ENCODE results near the gene PNPLA5. TPM values are rescaled to one million over a fixed set of nuclear protein-coding genes. Genes with fewer than 3 reads are reported as not detected.

Gene PNPLA5
- total and polyA plus RNA-seq, 2 of the 13 experiments (the other 11 are each of a cell fraction or from before 2014, with no cell fraction given), result not detected

DNA sequence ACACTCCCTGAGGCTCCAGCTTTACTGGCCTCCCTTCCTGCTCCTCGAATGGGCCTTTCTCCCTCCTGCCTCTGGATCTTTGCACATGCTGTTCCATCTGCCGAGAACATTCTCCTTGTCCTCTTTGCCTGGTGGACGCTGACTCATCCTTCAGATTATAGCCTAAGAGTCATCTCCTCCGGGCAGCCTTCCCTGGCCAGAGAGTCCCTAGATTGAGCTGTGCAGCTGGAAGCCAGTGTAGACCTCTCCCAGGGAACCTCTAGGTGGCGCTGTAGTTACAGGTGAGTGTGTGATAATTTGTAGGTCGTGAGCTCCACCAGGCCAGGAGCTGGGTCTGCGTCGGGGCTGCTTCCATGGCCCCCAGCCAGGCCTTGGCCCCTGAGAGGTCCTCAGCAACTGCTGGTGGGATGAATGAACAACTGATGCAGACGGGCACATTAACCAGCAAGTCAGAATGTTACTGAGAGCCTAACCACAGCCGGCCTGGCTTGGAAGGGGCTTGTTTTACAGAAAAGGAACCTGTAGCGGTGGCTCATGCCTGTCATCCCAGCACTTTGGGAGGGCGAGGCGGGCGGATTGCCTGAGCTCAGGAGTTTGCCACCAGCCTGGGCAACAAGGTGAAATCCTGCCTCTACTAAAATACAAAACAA, 8.7 kb downstream of the PNPLA5 start (continued):
- peak; percentile 52; the same call in 1 of the 2 replicates for TF ChIP-seq SMC3 (IDR thresholded peaks at IDR 0.05; ENCODE audit: low read length)
- no peak for TF ChIP-seq HOXD1 (CRISPR knock-in tag; IDR thresholded peaks at IDR 0.05)
- TF ChIP-seq CREB1 (IDR thresholded peaks at IDR 0.05), result no peak
- no peak for TF ChIP-seq CREB1 (CRISPR knock-in tag; IDR thresholded peaks at IDR 0.05)
- TF ChIP-seq JUNB (CRISPR knock-in tag; IDR thresholded peaks at IDR 0.05; ENCODE audit: borderline replicate concordance), result no peak
- TF ChIP-seq ZNF333 (CRISPR knock-in tag; IDR thresholded peaks at IDR 0.05; ENCODE audit: borderline replicate concordance), result no peak
- TF ChIP-seq ZNF224 (CRISPR knock-in tag; IDR thresholded peaks at IDR 0.05), result no peak
- TF ChIP-seq TMF1 (CRISPR knock-in tag; IDR thresholded peaks at IDR 0.05; ENCODE audit: low read depth), result no peak
- TF ChIP-seq XRCC5 (optimal IDR thresholded peaks at IDR 0.05; ENCODE audit: low read length), result peak; percentile 82
- no peak for TF ChIP-seq ZNF329 (CRISPR knock-in tag; IDR thresholded peaks at IDR 0.05; ENCODE audit: low read depth)
- TF ChIP-seq, protein P1, sequence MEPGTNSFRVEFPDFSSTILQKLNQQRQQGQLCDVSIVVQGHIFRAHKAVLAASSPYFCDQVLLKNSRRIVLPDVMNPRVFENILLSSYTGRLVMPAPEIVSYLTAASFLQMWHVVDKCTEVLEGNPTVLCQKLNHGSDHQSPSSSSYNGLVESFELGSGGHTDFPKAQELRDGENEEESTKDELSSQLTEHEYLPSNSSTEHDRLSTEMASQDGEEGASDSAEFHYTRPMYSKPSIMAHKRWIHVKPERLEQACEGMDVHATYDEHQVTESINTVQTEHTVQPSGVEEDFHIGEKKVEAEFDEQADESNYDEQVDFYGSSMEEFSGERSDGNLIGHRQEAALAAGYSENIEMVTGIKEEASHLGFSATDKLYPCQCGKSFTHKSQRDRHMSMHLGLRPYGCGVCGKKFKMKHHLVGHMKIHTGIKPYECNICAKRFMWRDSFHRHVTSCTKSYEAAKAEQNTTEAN (CRISPR knock-in tag; conservative IDR thresholded peaks at IDR 0.05), result no peak
- TF ChIP-seq ZC3H4 (CRISPR knock-in tag; IDR thresholded peaks at IDR 0.05; ENCODE audit: borderline replicate concordance), result no peak
- TF ChIP-seq PHF5A (CRISPR knock-in tag; IDR thresholded peaks at IDR 0.05; ENCODE audit: low read depth, unreplicated experiment), result no peak
- TF ChIP-seq RELA (CRISPR knock-in tag; IDR thresholded peaks at IDR 0.05), result no peak
- TF ChIP-seq FOSL2 (CRISPR knock-in tag; IDR thresholded peaks at IDR 0.05), result peak; percentile 48
- TF ChIP-seq KAT7 (CRISPR knock-in tag; IDR thresholded peaks at IDR 0.05; ENCODE audit: borderline replicate concordance), result no peak
- no peak for TF ChIP-seq HMG20B (CRISPR knock-in tag; conservative IDR thresholded peaks at IDR 0.05)
- TF ChIP-seq MAFK (conservative IDR thresholded peaks at IDR 0.05 in 1 of 2, IDR thresholded peaks at IDR 0.05 in 1 of 2; ENCODE audit: low read length in 2 of 2), result no peak
- TF ChIP-seq, protein P2, sequence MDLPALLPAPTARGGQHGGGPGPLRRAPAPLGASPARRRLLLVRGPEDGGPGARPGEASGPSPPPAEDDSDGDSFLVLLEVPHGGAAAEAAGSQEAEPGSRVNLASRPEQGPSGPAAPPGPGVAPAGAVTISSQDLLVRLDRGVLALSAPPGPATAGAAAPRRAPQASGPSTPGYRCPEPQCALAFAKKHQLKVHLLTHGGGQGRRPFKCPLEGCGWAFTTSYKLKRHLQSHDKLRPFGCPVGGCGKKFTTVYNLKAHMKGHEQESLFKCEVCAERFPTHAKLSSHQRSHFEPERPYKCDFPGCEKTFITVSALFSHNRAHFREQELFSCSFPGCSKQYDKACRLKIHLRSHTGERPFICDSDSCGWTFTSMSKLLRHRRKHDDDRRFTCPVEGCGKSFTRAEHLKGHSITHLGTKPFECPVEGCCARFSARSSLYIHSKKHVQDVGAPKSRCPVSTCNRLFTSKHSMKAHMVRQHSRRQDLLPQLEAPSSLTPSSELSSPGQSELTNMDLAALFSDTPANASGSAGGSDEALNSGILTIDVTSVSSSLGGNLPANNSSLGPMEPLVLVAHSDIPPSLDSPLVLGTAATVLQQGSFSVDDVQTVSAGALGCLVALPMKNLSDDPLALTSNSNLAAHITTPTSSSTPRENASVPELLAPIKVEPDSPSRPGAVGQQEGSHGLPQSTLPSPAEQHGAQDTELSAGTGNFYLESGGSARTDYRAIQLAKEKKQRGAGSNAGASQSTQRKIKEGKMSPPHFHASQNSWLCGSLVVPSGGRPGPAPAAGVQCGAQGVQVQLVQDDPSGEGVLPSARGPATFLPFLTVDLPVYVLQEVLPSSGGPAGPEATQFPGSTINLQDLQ (CRISPR knock-in tag; IDR thresholded peaks at IDR 0.05), result no peak
- no peak for TF ChIP-seq ARNT (IDR thresholded peaks at IDR 0.05)
- peak; percentile 75 for TF ChIP-seq STAG1 (CRISPR knock-in tag; IDR thresholded peaks at IDR 0.05)

Data from HepG2 (cell line).